PC-3 (cell line): Measurements from ENCODE around the gene FPR2.

Experiments
- CTCF ChIP-seq: fragments of 300-600 bp; sonication (generic); conservative IDR thresholded peaks from 2 replicates; pipeline ENCODE4 v1.5.1; 2017; ENCODE audit warnings: antibody characterized with exemption, low read depth, mild to moderate bottlenecking, low read length
- EZH2 ChIP-seq: fragments of 300-600 bp; sonication (generic); IDR thresholded peaks from one replicate; pipeline ENCODE4 v1.6.1; 2017; ENCODE audit warnings: antibody characterized with exemption, mild to moderate bottlenecking, low read length; ENCODE audit not compliant: unreplicated experiment
- EZH2phosphoT487 ChIP-seq: fragments of 300-600 bp; sonication (generic); IDR thresholded peaks from 2 replicates; pipeline ENCODE4 v1.6.1; 2018; ENCODE audit warnings: mild to moderate bottlenecking, antibody characterized with exemption, low read length, borderline replicate concordance

DNA sequence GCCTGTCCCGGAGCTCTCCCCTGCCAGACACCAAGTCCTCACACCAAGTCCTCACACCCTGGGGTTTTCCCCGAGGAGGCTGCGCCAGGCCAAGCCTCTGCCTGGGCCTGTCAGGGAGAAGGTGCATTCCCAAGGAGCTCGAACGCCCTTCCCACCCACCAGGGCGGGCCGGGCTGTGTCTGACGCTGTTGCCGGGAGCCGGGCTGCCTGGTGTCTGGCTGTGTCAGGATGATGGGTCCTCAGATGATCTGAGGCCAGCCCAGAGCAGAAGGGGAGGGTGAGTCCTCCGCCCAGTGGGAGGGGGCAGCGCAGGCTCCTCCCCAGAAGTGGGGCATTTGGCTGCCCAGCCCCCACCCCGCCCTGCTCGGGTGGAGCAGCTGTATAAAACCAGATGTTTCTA, 34.9 kb upstream of the FPR2 start:
- TF ChIP-seq EZH2, result no peak
- TF ChIP-seq CTCF, result no peak
- no peak for TF ChIP-seq EZH2phosphoT487
